Prostate gland (tissue), 2 donors: ENCODE measurements around the gene PLPPR1. TPM values are rescaled to one million over a fixed set of nuclear protein-coding genes. Genes with fewer than 3 reads are reported as not detected.

Experiments used
- DNase-seq: peaks from one replicate; pipeline ENCODE4 v3.0.0-alpha.2; 2019; ENCODE audit warnings: low spot score
- H3K27ac ChIP-seq, 2 donors: fragments of 200-600 bp; sonication (generic); 2 replicates each; pipeline ENCODE4 v1.5.1; 2017 to 2019
- H3K27me3 ChIP-seq: fragments of 200-600 bp; sonication (generic); replicated peaks from 2 replicates; pipeline ENCODE4 v1.5.1; 2019; ENCODE audit not compliant: insufficient read depth
- H3K36me3 ChIP-seq, 2 donors: fragments of 200-600 bp; sonication (generic); 1 replicate in 1 of 2; 2 replicates in 1 of 2; pipeline versions ENCODE4 v1.5.1 to v1.8.1; 2017 to 2019
- H3K4me1 ChIP-seq: fragments of 200-600 bp; sonication (generic); replicated peaks from 2 replicates; pipeline ENCODE4 v1.5.1; 2019
- H3K4me3 ChIP-seq, 2 donors: fragments of 200-600 bp; sonication (generic); 2 replicates each; pipeline ENCODE4 v1.5.1; 2017 to 2019
- H3K9me3 ChIP-seq: fragments of 200-600 bp; sonication (generic); 2 replicates; pipeline ENCODE4 v1.5.1; 2017
- POLR2A ChIP-seq: fragments of 450-650 bp; IDR thresholded peaks from one replicate; pipeline ENCODE4 v1.6.1; 2016; ENCODE audit warnings: antibody characterized with exemption, mild to moderate bottlenecking
- POLR2AphosphoS5 ChIP-seq: sonication (generic); formaldehyde crosslinking; IDR thresholded peaks from one replicate; pipeline ENCODE4 v1.6.1; 2017; ENCODE audit warnings: antibody characterized with exemption
- WGBS: methylation state at CpG from one replicate; pipeline ENCODE4 v1.1.5; 2018; 5-methylcytosine and 5-hydroxymethylcytosine counted together
- intact Hi-C: fragments of 100-400 bp; cut with DNase I; formaldehyde crosslinking; loops from one replicate; pipeline ENCODE4 v1.14.2; 2022
- total RNA-seq, 2 donors: library from RNA; depleted of rRNA; stranded (reverse); fragments of >200 nt; gene quantifications; one replicate each; pipeline ENCODE4 v1.1.0, GENCODE V29; 2016
- TF ChIP-seq, protein P1 (sequence below), 4 experiments: fragments of 200-600 bp in 2 of 4; fragments of 450-650 bp in 2 of 4; sonication (generic) in 2 of 4; IDR thresholded peaks; 1 replicate in 3 of 4; 2 replicates in 1 of 4; pipeline ENCODE4 v1.5.1; 2016 to 2019; ENCODE audit warnings: antibody characterized with exemption in 4 of 4, mild to moderate bottlenecking in 2 of 4, moderate library complexity in 2 of 4

The PLPPR1 gene
- total RNA-seq, 2 donors from 2014 or later, result 2.8 TPM; not detected in 1

DNA sequence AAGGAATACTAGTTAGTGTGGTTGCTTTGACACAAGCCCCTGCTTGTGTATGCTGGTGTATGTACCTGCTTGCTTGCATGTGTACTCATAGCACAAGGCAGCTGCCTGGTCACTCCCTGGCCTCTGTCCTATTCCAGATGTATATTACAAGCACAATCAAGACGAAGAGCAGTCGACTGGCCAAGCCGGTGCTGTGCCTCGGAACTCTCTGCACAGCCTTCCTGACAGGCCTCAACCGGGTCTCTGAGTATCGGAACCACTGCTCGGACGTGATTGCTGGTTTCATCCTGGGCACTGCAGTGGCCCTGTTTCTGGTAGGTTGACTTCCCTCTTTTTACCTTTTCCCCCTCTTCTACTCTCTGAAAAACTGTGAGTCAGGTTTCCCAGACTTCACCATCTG lies 284.1 kb downstream of the PLPPR1 start:
- H3K36me3 ChIP-seq, result no peaks in the 10 kb centered on the region
- H3K27ac ChIP-seq, result no peak overlapping the region
- H3K9me3 ChIP-seq, result no peaks in the 10 kb centered on the region
- WGBS, result 54% methylated on average over 8 of the region's 8 CpGs
- H3K4me1 ChIP-seq, result peaks cover 8% of the 10 kb centered on the region
- H3K27me3 ChIP-seq, result no peaks in the 10 kb centered on the region
- TF ChIP-seq, protein P1, sequence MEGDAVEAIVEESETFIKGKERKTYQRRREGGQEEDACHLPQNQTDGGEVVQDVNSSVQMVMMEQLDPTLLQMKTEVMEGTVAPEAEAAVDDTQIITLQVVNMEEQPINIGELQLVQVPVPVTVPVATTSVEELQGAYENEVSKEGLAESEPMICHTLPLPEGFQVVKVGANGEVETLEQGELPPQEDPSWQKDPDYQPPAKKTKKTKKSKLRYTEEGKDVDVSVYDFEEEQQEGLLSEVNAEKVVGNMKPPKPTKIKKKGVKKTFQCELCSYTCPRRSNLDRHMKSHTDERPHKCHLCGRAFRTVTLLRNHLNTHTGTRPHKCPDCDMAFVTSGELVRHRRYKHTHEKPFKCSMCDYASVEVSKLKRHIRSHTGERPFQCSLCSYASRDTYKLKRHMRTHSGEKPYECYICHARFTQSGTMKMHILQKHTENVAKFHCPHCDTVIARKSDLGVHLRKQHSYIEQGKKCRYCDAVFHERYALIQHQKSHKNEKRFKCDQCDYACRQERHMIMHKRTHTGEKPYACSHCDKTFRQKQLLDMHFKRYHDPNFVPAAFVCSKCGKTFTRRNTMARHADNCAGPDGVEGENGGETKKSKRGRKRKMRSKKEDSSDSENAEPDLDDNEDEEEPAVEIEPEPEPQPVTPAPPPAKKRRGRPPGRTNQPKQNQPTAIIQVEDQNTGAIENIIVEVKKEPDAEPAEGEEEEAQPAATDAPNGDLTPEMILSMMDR (IDR thresholded peaks at IDR 0.05), result no peak
- TF ChIP-seq POLR2AphosphoS5, result no peak
- no peak for TF ChIP-seq POLR2A
- no peak for DNase-seq
- intact Hi-C loops, result loop anchor here (5.0 kb wide), 2 partner anchors 600 to 710 kb away; no protein-coding TSS in a partner anchor
- no peak overlapping the region for H3K4me3 ChIP-seq

DNA sequence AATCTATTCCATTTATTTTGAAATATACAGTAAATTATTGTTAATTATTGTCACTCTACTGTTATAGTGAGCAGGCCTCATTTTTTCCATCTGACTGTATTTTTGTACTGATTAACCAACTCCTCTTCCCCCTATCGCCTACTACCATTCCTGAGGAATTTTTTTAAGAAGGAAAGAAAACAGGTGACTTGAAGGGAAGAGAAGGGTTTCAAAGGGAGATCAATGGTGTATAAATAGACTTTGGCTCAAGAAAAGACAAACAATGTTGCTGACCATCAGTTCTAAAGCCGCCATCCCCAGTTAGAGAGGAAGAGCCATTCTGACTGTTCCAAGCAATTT lies 286.6 kb downstream of the PLPPR1 start:
- Histone ChIP-seq H3K27ac (no peak overlapping the region), H3K27me3 (no peaks in the 10 kb centered on the region), H3K4me1 (peaks cover 8% of the 10 kb centered on the region), H3K36me3 (no peaks in the 10 kb centered on the region), H3K4me3 (no peak overlapping the region), H3K9me3 (no peaks in the 10 kb centered on the region)
- 63% methylated on average over 2 of the region's 2 CpGs for WGBS
- intact Hi-C loops, result no loop called here
- TF ChIP-seq POLR2AphosphoS5, result no peak
- TF ChIP-seq, protein P1 (IDR thresholded peaks at IDR 0.05), result no peak
- no peak for TF ChIP-seq POLR2A
- no peak for DNase-seq

DNA sequence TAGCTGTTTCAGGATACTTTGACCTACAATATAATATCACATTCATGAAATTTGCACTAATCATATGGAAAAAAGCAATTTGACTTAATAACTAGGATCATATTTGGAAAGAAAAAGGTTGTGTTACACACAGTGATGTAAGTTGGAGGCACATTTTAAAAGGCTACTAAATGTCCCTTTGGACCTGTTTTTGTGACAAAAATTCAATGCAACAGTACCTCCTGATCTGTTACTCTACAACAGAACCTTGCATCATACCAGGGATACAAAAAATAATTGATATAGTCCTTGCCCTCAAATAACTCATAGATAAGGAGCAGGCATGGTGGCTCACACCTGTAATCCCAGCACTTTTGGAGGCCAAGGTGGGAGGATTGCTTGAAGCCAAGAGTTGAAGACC lies 289.2 kb downstream of the PLPPR1 start:
- H3K27ac ChIP-seq, result no peak overlapping the region
- no peaks in the 10 kb centered on the region for H3K27me3 ChIP-seq
- no peak overlapping the region for H3K4me3 ChIP-seq
- TF ChIP-seq, protein P1 (IDR thresholded peaks at IDR 0.05), result no peak
- TF ChIP-seq POLR2A (no peak), POLR2AphosphoS5 (no peak)
- no peaks in the 10 kb centered on the region for H3K36me3 ChIP-seq
- peaks cover 8% of the 10 kb centered on the region for H3K4me1 ChIP-seq
- intact Hi-C loops, result no loop called here
- no peak for DNase-seq
- no peaks in the 10 kb centered on the region for H3K9me3 ChIP-seq

DNA sequence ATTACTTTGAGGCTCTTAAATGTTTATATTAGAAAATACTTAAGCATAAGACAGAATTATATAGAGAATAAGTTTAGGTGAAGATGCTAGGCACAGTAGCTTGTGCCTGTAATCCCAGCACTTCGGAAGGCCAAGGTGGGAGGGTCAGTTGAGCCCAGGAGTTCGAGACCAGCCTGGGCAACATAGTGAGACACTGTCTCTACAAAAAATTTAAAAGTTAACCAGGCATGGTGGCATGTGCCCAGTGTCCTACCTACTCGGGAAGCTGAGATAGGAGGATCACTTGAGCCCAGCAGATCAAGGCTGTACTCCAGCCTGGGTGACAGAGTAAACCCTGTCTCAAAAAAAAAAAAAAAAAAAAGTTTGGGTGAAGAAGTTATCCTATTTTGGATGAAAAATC lies 294.6 kb downstream of the PLPPR1 start:
- intact Hi-C loops, result no loop called here
- Histone ChIP-seq H3K9me3 (no peaks in the 10 kb centered on the region), H3K4me1 (no peaks in the 10 kb centered on the region), H3K36me3 (no peaks in the 10 kb centered on the region), H3K27me3 (no peaks in the 10 kb centered on the region), H3K4me3 (no peak overlapping the region), H3K27ac (no peak overlapping the region)
- WGBS, result 90% methylated on average over 3 of the region's 3 CpGs
- TF ChIP-seq, protein P1 (IDR thresholded peaks at IDR 0.05), result no peak
- TF ChIP-seq POLR2A (no peak), POLR2AphosphoS5 (no peak)
- no peak for DNase-seq

DNA sequence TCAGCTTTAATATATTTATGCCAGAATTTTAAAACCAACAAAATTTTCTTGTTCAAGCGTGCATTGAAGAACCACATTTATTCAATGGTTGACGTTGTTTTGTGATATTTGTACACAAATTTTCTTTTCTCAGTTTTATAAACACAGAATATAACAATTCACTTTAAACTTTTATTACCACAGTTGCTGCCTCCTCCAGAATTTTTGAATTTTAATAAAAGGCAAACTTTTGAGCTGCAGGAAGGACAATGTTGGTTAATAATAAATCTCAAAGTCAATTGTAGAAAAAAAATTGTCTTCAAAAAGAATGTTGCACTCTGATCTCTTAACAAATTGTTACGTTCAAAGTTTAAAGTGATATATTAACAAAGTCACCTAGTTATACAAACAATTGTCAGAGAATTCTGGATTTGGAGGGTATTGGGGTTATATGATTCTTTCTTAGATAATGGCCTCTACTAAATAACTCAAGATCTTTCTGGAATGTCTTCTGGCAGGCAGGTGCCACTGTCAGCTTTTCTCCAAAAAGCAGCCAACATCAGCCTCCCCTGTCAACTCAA lies 295.8 kb downstream of the PLPPR1 start:
- H3K27ac ChIP-seq, result no peak overlapping the region
- no peak for TF ChIP-seq POLR2AphosphoS5
- TF ChIP-seq POLR2A, result no peak
- TF ChIP-seq, protein P1 (IDR thresholded peaks at IDR 0.05), result no peak

More for the DNA sequence above, 295.8 kb downstream of the PLPPR1 start:
- H3K36me3 ChIP-seq, result no peaks in the 10 kb centered on the region
- 45% methylated on average over 3 of the region's 3 CpGs for WGBS
- no peak overlapping the region for H3K4me3 ChIP-seq
- intact Hi-C loops, result no loop called here
- no peaks in the 10 kb centered on the region for H3K9me3 ChIP-seq
- no peaks in the 10 kb centered on the region for H3K4me1 ChIP-seq
- no peaks in the 10 kb centered on the region for H3K27me3 ChIP-seq
- no peak for DNase-seq
